CD4-positive, alpha-beta T cell treated with Interleukin-17A for 4 hours (primary cell): ENCODE results near the gene CITED1.
"Not testable (repeated sequence)": the region's sequence is repeated elsewhere in the genome, so short reads cannot be mapped to it uniquely, and the experiment has no call there.

ENCODE experiments used
- DNase-seq: peaks from one replicate; pipeline ENCODE4 v3.0.0-alpha.2; 2020; ENCODE audit warnings: mixed read lengths

CITED1 gene, protein sequence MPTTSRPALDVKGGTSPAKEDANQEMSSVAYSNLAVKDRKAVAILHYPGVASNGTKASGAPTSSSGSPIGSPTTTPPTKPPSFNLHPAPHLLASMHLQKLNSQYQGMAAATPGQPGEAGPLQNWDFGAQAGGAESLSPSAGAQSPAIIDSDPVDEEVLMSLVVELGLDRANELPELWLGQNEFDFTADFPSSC

DNA sequence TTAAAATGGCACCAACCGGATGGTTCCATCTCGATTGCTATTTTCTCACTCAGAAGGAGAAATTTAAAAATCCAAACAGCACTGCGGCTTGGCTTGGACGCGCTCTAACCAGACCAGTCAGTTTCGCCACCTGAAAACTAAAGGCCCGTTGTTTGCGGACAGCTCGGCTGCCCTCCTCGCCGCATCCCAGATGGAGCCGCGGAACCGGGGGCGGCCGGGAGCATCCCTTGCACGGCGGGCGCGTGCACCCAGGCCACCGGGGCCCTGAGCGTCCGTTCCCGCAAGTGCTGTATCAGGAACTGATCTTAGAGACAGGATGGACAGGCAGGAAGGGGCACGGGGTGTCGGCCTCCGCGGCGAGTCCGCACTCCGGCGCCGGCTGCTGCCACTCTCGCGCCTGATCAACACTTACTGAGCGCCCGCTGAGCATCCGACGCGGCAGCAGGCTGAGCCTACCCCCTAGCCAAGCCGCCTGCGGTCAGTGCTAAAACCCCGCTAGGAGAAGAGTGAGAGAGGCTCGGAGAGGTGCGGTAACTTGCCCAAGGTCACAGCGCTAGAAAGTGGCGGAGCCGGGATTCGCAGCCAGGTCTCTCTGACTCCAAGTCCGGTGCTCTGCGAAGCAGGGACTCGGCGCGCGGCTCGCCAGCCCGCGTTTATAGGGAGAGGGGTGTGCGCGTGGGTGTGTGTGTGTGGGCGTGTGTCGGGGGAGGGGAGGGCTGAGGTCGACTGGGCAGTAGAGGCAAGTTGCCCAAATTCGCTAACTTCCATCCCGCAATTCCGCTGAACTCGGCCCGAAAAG lies at the start of gene CITED1:
TSS of gene CITED1 (minus strand) at position 629 of the 799 bp plus-strand sequence. CDS start 3,045 bp downstream, outside the sequence.
- peak; percentile 12 for DNase-seq

DNA sequence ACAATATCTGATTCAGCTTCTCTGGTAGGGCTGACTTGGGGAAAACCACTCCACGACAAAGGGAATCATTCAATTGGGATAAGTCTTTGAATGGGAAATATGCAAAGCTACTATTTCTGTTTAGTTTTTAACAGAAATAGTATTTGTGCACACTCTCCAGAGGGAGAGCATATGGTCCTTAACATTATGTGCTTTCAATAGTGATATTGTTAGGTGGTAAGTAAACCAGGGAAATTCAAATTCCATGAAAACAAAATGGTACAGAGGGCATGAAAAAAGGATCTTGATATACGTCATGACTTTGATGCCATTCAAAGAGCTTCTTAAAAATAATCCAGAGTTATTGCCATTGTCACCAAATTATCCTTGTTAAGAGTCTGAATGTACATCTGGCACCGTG lies 47.1 kb upstream of the CITED1 start:
- DNase-seq = no peak

DNA sequence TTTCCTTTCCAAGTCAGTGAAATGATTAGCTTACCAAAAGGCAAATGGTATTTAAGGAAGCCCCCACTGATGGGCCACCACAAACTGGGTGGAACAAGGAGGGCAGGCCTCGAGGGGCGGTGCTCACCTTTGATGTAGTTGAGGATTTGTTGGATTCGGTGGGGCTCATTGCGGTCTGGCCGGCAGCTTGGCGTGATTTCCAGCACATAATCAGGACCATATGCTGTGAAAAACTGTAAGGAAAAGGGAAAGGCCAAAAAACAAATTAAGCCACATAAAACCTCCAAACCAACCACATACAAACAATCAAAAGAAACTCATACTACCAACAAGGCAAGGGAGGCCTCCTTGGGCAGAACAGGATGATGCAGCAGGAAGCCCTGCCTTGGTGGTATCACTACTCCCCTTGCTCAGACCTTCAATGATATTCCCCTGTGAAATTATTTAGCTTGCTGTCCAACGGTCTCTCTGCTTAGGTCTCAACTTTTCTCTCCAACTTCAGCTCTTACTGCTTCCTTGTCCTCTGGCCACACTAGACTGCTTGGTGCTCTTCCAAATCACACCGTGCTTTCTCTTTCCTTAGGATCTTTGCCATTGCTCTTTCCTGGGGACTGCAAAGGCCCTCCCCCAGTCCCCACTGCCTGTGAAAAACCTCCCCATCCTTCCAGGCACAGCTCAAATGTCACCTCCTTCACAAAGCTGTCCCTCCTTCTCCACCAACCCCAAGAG lies 46.1 kb upstream of the CITED1 start:
- DNase-seq = no peak

DNA sequence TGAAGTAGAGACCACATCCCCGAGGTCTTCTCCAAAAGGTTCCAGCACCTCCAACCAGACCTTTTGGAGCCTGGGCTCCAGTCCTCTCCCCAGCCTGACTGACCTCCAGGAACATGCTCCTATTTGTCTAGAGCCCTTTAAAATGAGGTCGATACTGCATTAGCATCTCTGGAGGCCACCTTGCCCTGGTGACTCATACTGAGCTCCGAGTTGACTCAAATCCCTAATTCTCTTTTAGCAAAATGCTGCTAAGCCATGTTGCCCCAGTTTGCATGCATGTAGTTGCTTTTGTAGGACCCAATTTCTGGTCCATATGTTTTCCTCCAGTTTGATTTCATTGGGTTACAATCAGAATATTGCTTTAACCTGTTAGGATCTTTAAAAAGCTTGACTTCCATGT lies 43.5 kb upstream of the CITED1 start:
- no peak for DNase-seq

DNA sequence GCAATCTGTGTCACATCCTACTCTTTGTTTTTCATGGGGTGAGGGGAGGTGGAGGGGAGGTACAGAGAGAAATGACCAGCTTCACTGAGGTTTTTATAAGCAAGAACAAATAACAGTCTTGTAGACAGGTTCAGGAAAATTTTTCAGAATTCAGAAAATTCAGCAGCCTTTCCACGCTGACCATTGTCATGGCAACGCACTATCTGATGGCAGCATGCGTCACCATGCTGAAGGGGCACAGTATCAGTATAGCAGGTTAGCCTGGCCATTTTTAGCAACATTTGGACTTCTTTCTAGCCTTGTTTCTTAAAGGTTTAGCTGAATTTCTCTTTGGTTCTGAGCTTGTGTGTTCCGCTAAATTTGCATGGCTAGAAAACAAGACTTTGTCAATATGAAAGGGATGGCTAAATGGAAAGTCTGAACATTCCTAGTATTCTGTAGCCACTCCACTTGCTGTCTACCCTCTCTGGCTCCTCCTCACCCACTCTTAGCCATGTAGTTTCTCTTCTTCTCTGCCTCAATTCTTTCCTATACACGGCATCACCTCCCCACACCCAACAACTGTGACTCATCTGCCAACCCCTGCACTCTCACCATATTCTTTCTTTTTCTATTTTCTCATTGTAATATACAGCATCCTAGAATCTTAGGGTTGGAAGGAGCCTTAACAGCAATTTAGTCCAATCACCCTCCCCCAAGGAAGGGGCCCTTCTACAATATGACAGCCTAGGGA lies 42.7 kb upstream of the CITED1 start:
- DNase-seq = no peak

DNA sequence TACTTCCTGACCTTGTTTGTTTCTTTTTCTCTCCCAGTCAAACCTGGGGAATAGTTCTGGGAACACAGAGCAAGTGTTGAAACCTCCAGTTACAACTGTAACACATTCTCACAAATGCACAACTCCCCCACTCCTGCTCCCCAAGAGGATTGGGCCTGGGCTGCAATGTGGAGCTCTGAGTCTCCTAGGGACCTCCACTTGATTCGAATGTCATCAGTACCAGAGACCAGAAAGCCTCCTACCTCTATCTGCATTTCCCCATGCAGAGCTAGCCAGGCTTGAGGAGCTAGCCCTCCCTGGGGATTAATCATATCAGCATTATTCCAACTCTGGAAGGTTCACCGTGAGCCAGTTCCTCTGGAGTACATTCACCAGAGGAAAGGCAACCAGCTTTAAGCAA lies 41.7 kb upstream of the CITED1 start:
- DNase-seq = no peak

DNA sequence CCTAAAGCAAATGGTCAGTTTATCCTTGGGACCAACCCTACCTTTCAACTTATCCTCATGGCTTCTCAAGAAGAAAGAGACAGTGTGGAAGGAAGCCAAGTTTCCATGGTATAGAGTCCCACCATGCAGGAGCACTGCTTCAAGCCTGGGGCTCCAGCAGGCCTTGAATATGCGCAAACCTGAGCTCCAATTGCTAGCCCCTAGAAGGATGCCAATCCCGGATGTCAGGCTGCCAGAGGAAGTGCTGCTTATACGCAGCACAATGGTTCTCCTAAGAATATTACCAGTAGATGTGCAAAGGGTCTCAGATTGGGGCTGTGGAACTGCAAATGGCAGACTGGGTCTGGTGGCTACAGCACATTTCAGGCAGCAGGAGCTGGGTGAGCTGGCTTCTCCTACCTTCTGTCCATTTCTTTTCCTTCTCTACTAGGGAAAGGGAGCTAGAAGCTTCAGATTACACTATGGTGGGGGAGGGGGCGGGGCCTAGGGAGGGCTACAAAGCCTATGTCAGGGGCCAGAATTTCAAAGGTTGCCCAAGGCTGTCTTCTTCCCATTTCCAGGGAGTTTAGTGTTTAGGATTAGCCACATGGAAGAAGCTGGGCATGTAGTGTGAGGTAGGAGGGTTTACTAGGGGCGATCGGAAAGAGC lies 40.7 kb upstream of the CITED1 start:
- DNase-seq = no peak

DNA sequence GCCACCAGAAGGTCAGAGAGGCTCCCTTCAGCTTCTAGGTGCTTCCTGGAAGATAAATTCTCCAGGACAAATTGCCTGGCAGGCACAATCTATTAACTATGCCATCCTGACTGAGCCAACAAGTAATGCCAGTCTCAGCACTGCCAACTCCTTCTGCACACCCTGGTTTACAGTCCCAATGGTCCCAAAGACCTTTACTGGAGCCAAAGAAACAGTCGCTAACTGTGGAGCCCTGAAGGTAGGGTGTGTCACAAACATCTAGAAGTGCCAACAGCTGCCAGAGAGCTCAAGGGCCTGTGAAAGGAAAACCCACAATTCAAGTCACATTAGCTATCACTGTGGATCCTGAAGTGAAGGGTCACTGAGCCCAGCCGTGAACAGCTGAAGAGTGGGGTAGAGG lies 34.9 kb upstream of the CITED1 start:
- DNase-seq = no peak

DNA sequence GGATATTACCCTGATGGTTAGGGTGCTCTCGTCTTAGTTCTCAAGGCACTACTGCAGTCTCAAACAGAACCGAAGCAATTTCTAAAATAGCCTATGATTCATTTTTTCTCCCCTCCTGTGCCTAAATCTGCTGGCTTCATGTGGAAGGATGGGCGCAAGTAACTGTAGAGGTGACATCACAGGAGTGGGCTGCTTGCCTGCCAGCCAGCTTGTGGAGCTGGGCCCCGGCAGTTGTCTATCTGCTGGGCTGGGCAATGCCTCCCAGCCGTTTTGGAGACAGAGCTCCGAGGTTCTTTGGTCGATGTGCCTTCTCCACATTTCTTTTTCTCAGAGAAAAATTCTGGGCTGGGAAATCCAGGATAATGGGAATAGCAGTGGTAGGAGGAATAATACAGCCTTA lies 34.3 kb upstream of the CITED1 start:
- no peak for DNase-seq

DNA sequence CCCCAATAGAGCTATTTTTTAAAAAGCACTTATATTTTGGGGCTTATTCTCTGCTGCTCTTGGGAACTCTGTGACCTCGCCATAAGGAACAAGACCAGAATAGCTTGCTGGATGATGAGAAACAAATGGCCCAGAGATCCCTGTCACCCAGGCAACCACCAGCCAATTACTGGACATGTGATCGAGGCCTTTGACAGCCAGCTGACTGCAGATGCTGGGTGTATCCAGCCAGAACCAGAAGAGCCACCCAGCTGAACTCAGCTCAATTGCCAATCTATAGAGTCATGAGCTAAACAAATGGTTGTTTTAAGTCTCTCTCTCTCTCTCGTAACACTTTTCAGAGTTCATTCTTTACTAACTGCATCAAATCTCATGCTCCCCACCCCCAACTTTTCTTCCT lies 24.4 kb upstream of the CITED1 start:
- DNase-seq = no peak

DNA sequence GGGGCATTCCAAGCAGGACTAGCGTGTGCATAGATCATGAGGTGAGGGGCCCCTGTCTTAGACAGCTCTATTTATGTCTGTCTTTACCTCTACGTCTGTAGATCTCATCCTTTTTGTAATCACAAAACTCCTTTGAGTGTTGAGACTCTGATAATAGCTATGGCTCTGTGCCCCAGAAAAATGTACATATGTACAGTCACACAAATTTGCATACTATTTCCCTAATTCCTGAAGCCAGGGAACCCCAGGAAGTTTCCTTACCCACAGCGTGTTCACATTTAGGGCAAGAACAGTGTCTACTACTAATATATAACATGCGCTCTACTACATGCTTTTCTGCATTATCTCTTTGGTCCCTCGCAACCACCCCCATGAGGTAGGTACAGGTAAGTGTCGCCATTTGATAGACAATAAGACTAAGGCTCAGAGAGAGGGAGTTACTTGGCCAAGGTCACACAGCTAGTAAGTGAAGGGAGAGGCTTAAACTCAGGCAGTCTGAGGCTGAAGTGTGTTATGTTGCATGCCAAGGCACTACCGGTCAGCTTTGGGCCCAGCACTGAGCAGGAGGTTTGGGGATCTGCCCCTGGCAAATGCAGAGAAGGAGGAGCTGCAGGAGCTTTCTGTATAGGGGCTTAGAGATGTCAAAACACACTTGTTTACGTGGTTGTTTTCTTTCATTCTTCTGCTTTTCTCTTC lies 21.0 kb upstream of the CITED1 start:
- no peak for DNase-seq

DNA sequence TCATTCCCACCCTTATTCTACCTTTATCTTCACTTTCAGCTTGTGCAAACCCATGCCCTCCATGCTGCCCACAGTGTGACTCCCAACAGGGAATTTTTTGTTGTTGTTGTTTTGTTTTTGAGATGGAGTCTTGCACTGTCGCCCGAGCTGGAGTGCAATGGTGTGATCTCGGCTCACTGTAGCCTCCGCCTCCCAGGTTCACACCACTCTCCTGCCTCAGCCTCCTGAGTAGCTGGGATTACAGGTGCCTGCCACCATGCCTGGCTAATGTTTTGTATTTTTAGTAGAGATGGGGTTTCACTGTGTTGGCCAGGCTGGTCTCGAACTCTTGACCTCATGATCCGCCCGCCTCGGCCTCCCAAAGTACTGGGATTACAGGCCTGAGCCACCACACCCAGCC lies 13.9 kb upstream of the CITED1 start:
- DNase-seq = not testable (repeated sequence)

DNA sequence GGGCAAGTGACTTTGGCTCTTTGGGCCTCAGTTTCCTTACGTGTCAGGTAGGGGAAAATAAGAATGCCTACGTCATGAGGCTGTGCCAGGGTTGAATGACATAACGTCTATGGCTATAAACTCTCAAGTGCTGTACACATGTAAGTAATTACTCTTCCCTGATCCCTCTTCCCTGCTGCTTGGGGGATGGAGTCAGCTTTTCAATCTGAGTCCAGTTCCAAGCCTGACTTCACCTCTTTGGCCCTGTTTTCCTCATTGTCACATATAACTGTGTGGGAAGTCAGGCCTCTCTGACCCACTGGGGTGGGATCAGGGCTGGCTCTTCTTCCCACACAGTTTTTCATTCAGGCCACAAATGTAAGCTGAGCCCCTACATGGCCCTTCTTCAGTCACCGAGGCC lies 11.4 kb upstream of the CITED1 start:
- no peak for DNase-seq

DNA sequence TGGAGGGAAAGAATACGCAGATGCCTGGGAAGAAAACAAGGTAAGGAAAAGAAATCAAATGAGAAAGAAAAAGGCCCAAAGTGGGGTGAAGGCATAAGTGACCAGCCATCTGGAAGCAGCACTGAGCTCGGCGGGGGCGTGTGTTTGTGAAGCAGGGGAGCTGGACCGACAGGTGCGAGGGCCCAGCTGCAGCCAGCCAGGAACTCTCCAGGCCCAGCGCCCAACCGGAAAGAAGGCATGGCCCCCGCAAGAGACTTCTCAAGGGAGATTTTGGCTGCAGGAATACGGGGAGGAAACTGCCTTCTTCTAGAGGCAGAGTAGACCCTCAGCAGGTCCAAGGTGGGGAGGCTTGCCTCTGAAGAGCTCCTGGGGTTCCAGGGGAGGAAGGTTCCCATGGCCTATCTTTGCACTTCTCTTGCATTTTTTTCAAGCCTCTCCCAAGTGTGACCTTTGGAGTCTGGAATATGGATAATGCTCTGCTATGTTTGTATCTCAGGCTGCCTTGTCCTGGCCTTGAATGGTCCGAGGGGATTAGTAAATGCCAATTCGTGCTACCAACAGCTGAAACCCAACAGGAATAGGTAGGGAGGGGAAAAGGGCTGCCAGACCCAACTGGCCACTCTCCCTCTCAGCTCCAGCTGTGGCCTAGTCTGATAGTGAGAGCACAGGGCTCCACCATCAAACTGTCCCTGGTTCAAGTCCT lies 10.8 kb upstream of the CITED1 start:
- no peak for DNase-seq

DNA sequence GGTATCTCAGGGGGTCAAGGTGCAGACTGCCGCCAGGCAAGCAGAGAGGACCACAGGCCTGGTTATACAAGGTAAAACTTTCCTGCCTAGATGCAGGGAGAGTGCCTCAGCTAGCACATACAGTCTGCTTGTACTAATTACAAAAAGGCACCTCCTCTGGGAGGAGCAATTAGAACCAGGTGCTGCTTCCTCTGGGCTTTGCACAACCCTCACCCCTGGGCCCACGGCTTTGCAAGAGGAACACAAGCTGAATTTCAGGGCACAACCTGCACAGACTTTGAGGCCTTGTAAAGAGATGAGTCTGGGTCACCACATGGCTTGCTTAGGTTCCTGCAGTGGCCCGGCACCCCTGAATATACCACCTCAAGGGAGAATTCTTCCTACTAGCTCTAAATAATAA lies 9.2 kb upstream of the CITED1 start:
- DNase-seq = no peak

DNA sequence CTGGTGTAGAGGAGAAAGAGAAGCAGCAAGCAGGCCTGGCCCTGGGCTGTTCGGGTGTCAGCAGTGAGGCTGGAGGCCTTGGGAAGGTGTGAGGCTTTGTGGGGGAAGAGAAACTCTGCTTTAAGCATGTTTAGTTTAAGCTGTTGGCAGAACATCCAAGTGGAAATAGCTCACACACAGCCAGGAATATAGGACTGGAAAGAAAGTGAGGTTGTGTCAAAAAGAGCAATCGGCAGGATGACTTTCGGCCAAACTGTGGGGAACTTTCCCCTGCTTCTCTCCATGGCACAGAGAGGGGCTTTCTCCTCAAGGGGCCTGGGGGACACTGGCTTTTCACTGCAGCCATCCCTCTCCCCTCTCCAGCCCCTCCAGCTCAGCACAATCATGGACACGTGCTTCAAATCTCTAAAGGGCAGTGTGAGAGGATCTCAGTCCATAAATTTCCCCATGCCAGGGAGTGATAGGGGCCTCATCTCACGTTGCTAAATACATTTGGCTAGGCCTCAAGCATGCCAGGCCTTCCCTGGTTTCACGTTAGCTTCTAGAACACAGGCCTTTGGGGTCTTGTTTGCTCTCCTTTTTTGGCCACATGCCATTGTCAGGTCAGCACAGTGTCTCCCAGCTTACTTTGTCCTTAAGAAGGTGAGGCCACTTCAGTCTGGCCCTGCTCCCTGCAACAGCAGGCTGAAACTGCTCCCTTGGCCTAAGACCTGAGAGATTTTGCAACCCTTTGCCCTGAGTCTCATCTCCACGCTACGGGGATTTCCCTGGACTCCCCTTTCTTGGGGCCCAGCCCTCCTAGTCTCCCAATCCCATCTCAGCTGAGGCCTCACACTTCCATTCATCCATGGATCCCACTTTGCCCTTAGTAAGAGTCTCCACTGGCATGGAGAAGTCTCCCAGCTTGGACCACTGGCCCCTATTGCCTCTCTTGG lies 8.3 kb upstream of the CITED1 start:
- DNase-seq = no peak

DNA sequence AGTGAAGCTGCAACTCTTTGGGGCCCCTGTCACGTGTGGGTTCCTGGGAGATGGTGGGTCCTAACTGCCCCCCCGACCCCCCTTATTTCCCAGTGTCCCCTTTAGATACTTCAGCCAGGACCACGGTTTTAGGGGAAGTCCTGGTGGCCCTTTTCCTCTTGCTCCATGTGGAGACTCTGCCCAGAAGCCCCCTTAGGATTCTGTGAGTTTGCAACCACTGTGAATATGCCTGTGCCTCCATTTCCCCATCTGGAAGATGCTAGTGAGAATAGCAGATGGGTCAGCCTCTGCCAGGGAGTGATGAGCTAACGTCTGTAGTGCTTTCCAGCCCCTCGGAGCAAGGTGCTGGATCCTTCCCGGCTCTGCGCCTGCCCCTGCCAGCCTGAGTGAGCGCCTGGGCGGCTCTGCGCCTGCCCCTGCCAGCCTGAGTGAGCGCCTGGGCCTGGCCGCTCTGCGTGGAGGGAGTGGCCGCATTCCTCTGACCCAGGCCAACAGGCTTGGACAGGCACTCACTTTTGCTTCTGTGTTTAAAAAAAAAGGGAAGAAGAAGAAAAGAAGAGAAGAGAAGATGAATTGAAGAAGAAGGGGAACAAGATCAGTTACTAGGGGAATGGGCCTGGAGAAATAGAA lies 6.7 kb upstream of the CITED1 start:
- DNase-seq = no peak

DNA sequence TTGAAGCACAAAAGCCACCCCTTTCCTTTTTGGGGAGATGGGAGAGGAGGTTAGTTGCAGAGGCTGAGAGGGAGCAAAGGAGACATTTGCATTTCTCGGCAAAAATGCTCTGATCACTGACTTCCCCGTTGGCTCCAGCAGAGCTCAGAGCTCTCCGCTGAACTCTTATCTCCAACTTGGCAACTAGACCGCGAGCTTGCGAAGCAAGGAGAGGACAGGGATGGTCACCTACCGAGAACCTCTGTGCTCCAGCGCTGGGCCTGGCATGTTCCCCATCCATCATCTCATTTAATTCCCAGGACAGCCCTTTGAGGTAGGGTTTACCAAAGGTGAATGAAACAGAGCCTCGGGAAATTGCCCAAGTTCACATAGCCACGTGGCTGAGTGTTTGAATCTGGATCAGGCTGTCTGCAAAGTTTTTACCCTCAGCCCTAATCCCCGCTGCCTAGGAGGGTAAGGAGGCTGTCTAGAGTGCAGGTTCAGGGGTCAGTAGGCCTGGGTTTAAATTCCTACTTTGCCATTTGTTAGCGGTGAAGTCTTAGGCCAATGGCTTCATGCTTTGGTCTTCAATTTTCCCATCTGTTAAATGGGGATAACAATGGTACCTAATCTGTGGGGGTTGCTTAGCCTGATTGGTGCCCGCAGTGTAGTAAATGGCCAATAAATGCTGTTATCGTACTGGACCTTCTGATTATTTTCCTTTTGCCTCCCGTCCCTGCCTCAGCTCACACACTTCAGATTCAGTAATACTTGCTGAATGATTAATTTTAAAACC lies 3.8 kb upstream of the CITED1 start:
- DNase-seq = no peak
